HG02571 (cell line): ENCODE measurements around the gene HLA-DQB2.
"Not testable (repeated sequence)": the region's sequence is repeated elsewhere in the genome, so short reads cannot be mapped to it uniquely, and the experiment has no call there.

Experiments used
- ATAC-seq: cut with Tn5 transposase; IDR thresholded peaks from one replicate; pipeline ENCODE4 v1.9.1; 2021; ENCODE audit warnings: mild to moderate bottlenecking, moderate library complexity; ENCODE audit not compliant: unreplicated experiment

The HLA-DQB2 gene

GRCh38 chr6:32763421-32763820 lies at the start of gene HLA-DQB2:
Gene HLA-DQB2, minus strand, starts transcription at chr6:32763532. Its CDS starts 62 bp downstream, at chr6:32763470.
- ATAC-seq, result no peak

- no peak for ATAC-seq
Measured at GRCh38 chr6:32809171-32809570, 45.8 kb upstream of the HLA-DQB2 start.

- ATAC-seq, result no peak
Measured at GRCh38 chr6:32807020-32807580, 43.8 kb upstream of the HLA-DQB2 start.

- not testable (repeated sequence) for ATAC-seq
Measured at GRCh38 chr6:32805404-32805803, 42.1 kb upstream of the HLA-DQB2 start.

- ATAC-seq, result no peak
Measured at GRCh38 chr6:32803416-32803815, 40.1 kb upstream of the HLA-DQB2 start.

GRCh38 chr6:32799740-32800139 lies 36.4 kb upstream of the HLA-DQB2 start:
- ATAC-seq, result no peak

- no peak for ATAC-seq
Measured at GRCh38 chr6:32799168-32799567, 35.8 kb upstream of the HLA-DQB2 start.

- no peak for ATAC-seq
Measured at GRCh38 chr6:32796848-32797776, 33.8 kb upstream of the HLA-DQB2 start.

- no peak for ATAC-seq
Measured at GRCh38 chr6:32794510-32794909, 31.2 kb upstream of the HLA-DQB2 start.

GRCh38 chr6:32792901-32793435 lies 29.6 kb upstream of the HLA-DQB2 start:
- no peak for ATAC-seq

- no peak for ATAC-seq
Measured at GRCh38 chr6:32790306-32790705, 27.0 kb upstream of the HLA-DQB2 start.

GRCh38 chr6:32785781-32786533 lies 22.6 kb upstream of the HLA-DQB2 start:
- no peak for ATAC-seq

- ATAC-seq, result not testable (repeated sequence)
Measured at GRCh38 chr6:32782923-32783322, 19.6 kb upstream of the HLA-DQB2 start.

- no peak for ATAC-seq
Measured at GRCh38 chr6:32779036-32779435, 15.7 kb upstream of the HLA-DQB2 start.

GRCh38 chr6:32775071-32775470 lies 11.7 kb upstream of the HLA-DQB2 start:
- no peak for ATAC-seq

GRCh38 chr6:32774426-32774825 lies 11.1 kb upstream of the HLA-DQB2 start:
- no peak for ATAC-seq

- ATAC-seq, result no peak
Measured at GRCh38 chr6:32772656-32773055, 9.3 kb upstream of the HLA-DQB2 start.

- ATAC-seq, result no peak
Measured at GRCh38 chr6:32764048-32764447, 716 bp upstream of the HLA-DQB2 start.

GRCh38 chr6:32761548-32761947 lies 1.8 kb downstream of the HLA-DQB2 start:
- ATAC-seq, result no peak

- ATAC-seq, result no peak
Measured at GRCh38 chr6:32761072-32761471, 2.3 kb downstream of the HLA-DQB2 start.

GRCh38 chr6:32759669-32760068 lies 3.7 kb downstream of the HLA-DQB2 start:
- ATAC-seq, result no peak
